PC-9 (cell line): ENCODE results near the gene ABHD4. TPM values are rescaled to one million over a fixed set of nuclear protein-coding genes. Genes with fewer than 3 reads are reported as not detected.

ENCODE experiments used
- BruUV-seq: library from RNA; stranded (reverse); fragments of 400-500 nt; replicated peaks from 2 replicates; lab custom pipeline; 2021; lab: Mats Ljungman, UMichigan
- CTCF ChIA-PET: fragments of 300-600 bp; sonication (Branson Sonifier 250); formaldehyde crosslinking; loops from one replicate; lab custom pipeline; 2022; ENCODE audit warnings: antibody characterized with exemption; lab: Charles Lee
- POLR2A ChIA-PET: fragments of 300-600 bp; sonication (Branson Sonifier 250); formaldehyde crosslinking; loops from one replicate; lab custom pipeline; 2022; ENCODE audit warnings: antibody characterized with exemption; ENCODE audit not compliant: unreplicated experiment; lab: Charles Lee
- DNase-seq, 2 experiments: peaks; one replicate each; pipeline versions ENCODE4 v3.0.0 to v3.0.0-alpha.2; 2015 to 2022; ENCODE audit warnings: mixed read lengths in 1 of 2
- H2AFZ ChIP-seq: fragments of 200-600 bp; sonication (generic); 2 replicates; pipeline ENCODE4 v1.8.1; 2017; ENCODE audit warnings: antibody characterized with exemption
- H3F3A ChIP-seq: fragments of 200-600 bp; sonication (generic); 2 replicates; pipeline ENCODE4 v1.8.1; 2017; ENCODE audit warnings: antibody characterized with exemption, mild to moderate bottlenecking, low read depth; ENCODE audit not compliant: insufficient read depth
- H3K27ac ChIP-seq: fragments of 200-600 bp; sonication (generic); 2 replicates; pipeline ENCODE4 v1.6.1; 2016; ENCODE audit warnings: mixed run types
- H3K27me3 ChIP-seq: fragments of 200-600 bp; sonication (generic); 2 replicates; pipeline ENCODE4 v1.6.1; 2016; ENCODE audit warnings: low read depth, mixed run types; ENCODE audit not compliant: insufficient read depth
- H3K36me3 ChIP-seq: fragments of 200-600 bp; sonication (generic); 2 replicates; pipeline ENCODE4 v1.6.1; 2016; ENCODE audit warnings: low read depth, mixed run types
- H3K4me1 ChIP-seq: fragments of 200-600 bp; sonication (generic); replicated peaks from 2 replicates; pipeline ENCODE4 v1.6.1; 2016; ENCODE audit warnings: mixed run types; ENCODE audit not compliant: insufficient read depth
- H3K4me2 ChIP-seq: fragments of 200-600 bp; sonication (generic); 2 replicates; pipeline ENCODE4 v1.6.1; 2017; ENCODE audit warnings: mixed run types
- H3K4me3 ChIP-seq: fragments of 200-600 bp; sonication (generic); 2 replicates; pipeline ENCODE4 v1.6.1; 2016; ENCODE audit warnings: mixed run types
- H3K79me2 ChIP-seq: fragments of 200-600 bp; sonication (generic); 2 replicates; pipeline ENCODE4 v1.6.1; 2017; ENCODE audit warnings: low read depth, mixed run types
- H3K9me2 ChIP-seq: fragments of 200-600 bp; sonication (generic); 2 replicates; pipeline ENCODE4 v1.8.1; 2017; ENCODE audit warnings: mild to moderate bottlenecking; ENCODE audit not compliant: insufficient read depth
- H3K9me3 ChIP-seq: fragments of 200-600 bp; sonication (generic); 2 replicates; pipeline ENCODE4 v1.8.1; 2016; ENCODE audit warnings: low read depth; ENCODE audit not compliant: insufficient read depth
- H4K20me1 ChIP-seq: fragments of 200-600 bp; sonication (generic); 2 replicates; pipeline ENCODE4 v1.8.1; 2017; ENCODE audit not compliant: insufficient read depth
- CTCF ChIP-seq: fragments of 200-600 bp; sonication (generic); conservative IDR thresholded peaks from 2 replicates; pipeline ENCODE4 v1.6.1; 2017; ENCODE audit warnings: mixed run types, antibody characterized with exemption, mild to moderate bottlenecking, moderate library complexity
- EZH2 ChIP-seq: fragments of 200-600 bp; sonication (generic); IDR thresholded peaks from 2 replicates; pipeline ENCODE4 v1.8.0; 2017; ENCODE audit warnings: antibody characterized with exemption, low read depth
- intact Hi-C: fragments of 100-400 bp; cut with micrococcal nuclease; formaldehyde crosslinking; loops from one replicate; pipeline ENCODE4 v1.10.0; 2022; ENCODE audit not compliant: unreplicated experiment
- total RNA-seq: library from RNA; stranded (reverse); gene quantifications from 2 replicates; pipeline ENCODE4 v1.2.3, GENCODE V29; 2021

ABHD4 gene
- total RNA-seq, 1 experiment from 2014 or later, result 83.2 TPM

DNA sequence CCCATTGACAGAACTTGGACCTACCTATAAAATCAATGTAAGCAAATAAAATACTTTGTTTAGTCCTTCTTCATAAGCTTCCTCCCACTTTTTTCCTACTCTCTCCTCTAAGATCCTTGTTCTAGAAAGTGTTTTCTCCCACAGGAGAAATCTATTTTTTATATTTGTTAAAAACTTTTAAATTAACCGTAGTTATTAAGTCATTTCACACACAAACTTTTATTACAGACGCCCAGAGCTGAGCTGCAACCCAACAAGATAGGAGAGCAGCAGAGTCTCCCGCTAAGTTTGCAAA is 36.8 kb upstream of the ABHD4 start:
- no TSS peak for BruUV-seq
- H3F3A ChIP-seq, result peaks cover 18% of the 10 kb centered on the region; the same call in 1 of the 2 replicates
- no peak overlapping the region for H2AFZ ChIP-seq
- H3K27ac ChIP-seq, result peak overlapping the region; percentile 37; the same call in 1 of the 2 replicates
- no peaks in the 10 kb centered on the region for H4K20me1 ChIP-seq
- H3K9me2 ChIP-seq, result no peaks in the 10 kb centered on the region
- ChIA-PET POLR2A (no interaction called here), CTCF (no interaction called here)
- H3K9me3 ChIP-seq, result no peaks in the 10 kb centered on the region
- H3K4me2 ChIP-seq, result peak overlapping the region; percentile 60
- peaks cover 32% of the 10 kb centered on the region for H3K4me1 ChIP-seq
- intact Hi-C loops, result no loop called here
- H3K36me3 ChIP-seq, result peaks cover 5% of the 10 kb centered on the region; the same call in 1 of the 2 replicates
- H3K27me3 ChIP-seq, result no peaks in the 10 kb centered on the region
- no peaks in the 10 kb centered on the region for H3K79me2 ChIP-seq
- no peak for DNase-seq
- TF ChIP-seq CTCF (no peak), EZH2 (no peak)
- no peak overlapping the region for H3K4me3 ChIP-seq

GRCh38 chr14:22561661-22562579 is 36.2 kb upstream of the ABHD4 start:
- Histone ChIP-seq H3K36me3 (peaks cover 5% of the 10 kb centered on the region; the same call in 1 of the 2 replicates), H3K27ac (peak overlapping the region; percentile 37; the same call in 1 of the 2 replicates), H4K20me1 (no peaks in the 10 kb centered on the region), H3K9me3 (no peaks in the 10 kb centered on the region), H3K79me2 (no peaks in the 10 kb centered on the region), H3K4me3 (no peak overlapping the region), H3F3A (peaks cover 12% of the 10 kb centered on the region; the same call in 1 of the 2 replicates), H3K9me2 (no peaks in the 10 kb centered on the region), H3K27me3 (no peaks in the 10 kb centered on the region), H3K4me2 (peak overlapping the region; percentile 60), H3K4me1 (peaks cover 26% of the 10 kb centered on the region), H2AFZ (no peak overlapping the region)
- ChIA-PET CTCF (interaction anchor here (0.6 to 0.7 kb wide), 2 partner anchors 206 to 290 kb away, joined by 3 to 12 read pairs; no protein-coding TSS in a partner anchor), POLR2A (interaction anchor here (0.6 kb wide), 1 partner anchor 759 kb away, joined by 4 read pairs; no protein-coding TSS in a partner anchor)
- intact Hi-C loops, result no loop called here
- no TSS peak for BruUV-seq
- TF ChIP-seq EZH2, result no peak
- TF ChIP-seq CTCF, result no peak
- DNase-seq, result no peak

- BruUV-seq, result no TSS peak
- Histone ChIP-seq H3K79me2 (peaks cover 8% of the 10 kb centered on the region; the same call in 1 of the 2 replicates), H3K4me1 (peaks cover 26% of the 10 kb centered on the region), H3K36me3 (peaks cover 10% of the 10 kb centered on the region; the same call in 1 of the 2 replicates), H4K20me1 (no peaks in the 10 kb centered on the region), H3K27ac (no peak overlapping the region), H3K4me3 (no peak overlapping the region), H3F3A (peaks cover 12% of the 10 kb centered on the region; the same call in 1 of the 2 replicates), H3K9me2 (no peaks in the 10 kb centered on the region), H3K27me3 (no peaks in the 10 kb centered on the region), H2AFZ (no peak overlapping the region), H3K9me3 (no peaks in the 10 kb centered on the region), H3K4me2 (no peak overlapping the region)
- ChIA-PET POLR2A (interaction anchor here (0.7 kb wide), 1 partner anchor 1679 kb away, joined by 7 read pairs; no protein-coding TSS in a partner anchor), CTCF (interaction anchor here (0.6 kb wide), 1 partner anchor 291 kb away, joined by 4 read pairs; no protein-coding TSS in a partner anchor)
- TF ChIP-seq CTCF, result no peak
- TF ChIP-seq EZH2, result no peak
- intact Hi-C loops, result no loop called here
- DNase-seq, result no peak
Measured at GRCh38 chr14:22563987-22564386, 34.1 kb upstream of the ABHD4 start.
